IMR-90 (cell line): ENCODE results near the gene CRTAC1. TPM values are rescaled to one million over a fixed set of nuclear protein-coding genes. Genes with fewer than 3 reads are reported as not detected.

Source experiments
- ATAC-seq: fragments of 200-7000 bp; cut with Tn5 transposase; 2 replicates; pipeline ENCODE4 v1.9.1; 2020; ENCODE audit warnings: low read depth, mild to moderate bottlenecking, moderate library complexity
- BruUV-seq: library from RNA; stranded (reverse); fragments of 400-500 nt; replicated peaks from 2 replicates; lab custom pipeline; 2021; lab: Mats Ljungman, UMichigan
- CTCF ChIA-PET: fragments of 300-600 bp; formaldehyde crosslinking; extraction: SDS; loops from one replicate; lab custom pipeline; 2021; ENCODE audit warnings: antibody characterized with exemption; lab: Yijun Ruan, JAX
- POLR2A ChIA-PET: fragments of 300-600 bp; sonication (Branson Sonifier 250); formaldehyde crosslinking; loops from one replicate; lab custom pipeline; 2022; ENCODE audit warnings: antibody characterized with exemption; ENCODE audit not compliant: unreplicated experiment; lab: Charles Lee
- DNase-seq: peaks from one replicate; pipeline ENCODE4 v3.0.0; 2013
- H2AFZ ChIP-seq: replicated peaks from 2 replicates; pipeline ENCODE3; 2013; ENCODE audit warnings: low read length, mild to moderate bottlenecking; ENCODE audit not compliant: poor library complexity
- H2AK5ac ChIP-seq: 2 replicates; pipeline ENCODE4 v1.6.1; 2013; ENCODE audit warnings: low read depth, low read length, inconsistent platforms
- H2AK9ac ChIP-seq: replicated peaks from 2 replicates; pipeline ENCODE3; 2013; ENCODE audit warnings: mild to moderate bottlenecking, low read depth, low read length, moderate library complexity; ENCODE audit not compliant: poor library complexity
- H2BK120ac ChIP-seq: 2 replicates; pipeline ENCODE4 v1.6.1; 2013; ENCODE audit warnings: low read depth, low read length, inconsistent platforms
- H2BK15ac ChIP-seq: 3 replicates; pipeline ENCODE4 v1.6.1; 2013; ENCODE audit warnings: low read depth, low read length, inconsistent platforms
- H2BK20ac ChIP-seq: 2 replicates; pipeline ENCODE4 v1.6.1; 2013; ENCODE audit warnings: low read depth, mild to moderate bottlenecking, inconsistent platforms, low read length, moderate library complexity
- H2BK5ac ChIP-seq: 2 replicates; pipeline ENCODE4 v1.6.1; 2013; ENCODE audit warnings: mild to moderate bottlenecking, low read depth, low read length, inconsistent platforms; ENCODE audit not compliant: poor library complexity, severe bottlenecking
- H3K14ac ChIP-seq: replicated peaks from 2 replicates; pipeline ENCODE4 v1.6.1; 2013; ENCODE audit warnings: low read depth, low read length, inconsistent platforms
- H3K18ac ChIP-seq: 2 replicates; pipeline ENCODE4 v1.6.1; 2013; ENCODE audit warnings: low read depth, low read length, control low read depth
- H3K23ac ChIP-seq: 2 replicates; pipeline ENCODE4 v1.6.1; 2013; ENCODE audit warnings: low read depth, low read length, inconsistent platforms
- H3K27ac ChIP-seq: 2 replicates; pipeline ENCODE4 v1.5.1; 2013; ENCODE audit warnings: mild to moderate bottlenecking, control low read depth, low read length; ENCODE audit not compliant: insufficient read depth
- H3K27me3 ChIP-seq: 2 replicates; pipeline ENCODE4 v1.6.1; 2013; ENCODE audit warnings: low read length; ENCODE audit not compliant: control insufficient read depth, insufficient read depth
- H3K36me3 ChIP-seq: 2 replicates; pipeline ENCODE4 v1.6.1; 2013; ENCODE audit warnings: low read length, mixed read lengths; ENCODE audit not compliant: control insufficient read depth, insufficient read depth
- H3K4ac ChIP-seq: 2 replicates; pipeline ENCODE4 v1.6.1; 2013; ENCODE audit warnings: low read depth, low read length, inconsistent platforms
- H3K4me1 ChIP-seq: 2 replicates; pipeline ENCODE4 v1.6.1; 2013; ENCODE audit warnings: low read length, mixed read lengths; ENCODE audit not compliant: control insufficient read depth, insufficient read depth
- H3K4me2 ChIP-seq: 2 replicates; pipeline ENCODE4 v1.6.1; 2013; ENCODE audit warnings: low read depth, mild to moderate bottlenecking, control low read depth, low read length, moderate library complexity
- H3K4me3 ChIP-seq: 2 replicates; pipeline ENCODE4 v1.5.1; 2013; ENCODE audit warnings: low read depth, mild to moderate bottlenecking, control low read depth, low read length, moderate library complexity; ENCODE audit not compliant: insufficient read depth
- H3K56ac ChIP-seq: 2 replicates; pipeline ENCODE4 v1.6.1; 2013; ENCODE audit warnings: low read length, inconsistent platforms; ENCODE audit not compliant: insufficient read depth; ENCODE audit errors: extremely low read depth
- H3K79me1 ChIP-seq, 2 experiments: 2 replicates each; pipeline ENCODE4 v1.6.1; 2013; ENCODE audit warnings: low read length in 2 of 2, inconsistent platforms in 1 of 2, low read depth in 1 of 2
- H3K9ac ChIP-seq: 2 replicates; pipeline ENCODE4 v1.6.1; 2013; ENCODE audit warnings: low read depth, low read length, control low read depth
- H3K9me1 ChIP-seq: 2 replicates; pipeline ENCODE4 v1.6.1; 2013; ENCODE audit warnings: low read length, inconsistent platforms; ENCODE audit not compliant: insufficient read depth
- H3K9me3 ChIP-seq: 2 replicates; pipeline ENCODE4 v1.6.1; 2013; ENCODE audit warnings: low read length; ENCODE audit not compliant: control insufficient read depth, insufficient read depth
- H4K20me1 ChIP-seq: 2 replicates; pipeline ENCODE4 v1.6.1; 2013; ENCODE audit warnings: low read length, inconsistent platforms; ENCODE audit not compliant: insufficient read depth
- H4K5ac ChIP-seq: 2 replicates; pipeline ENCODE4 v1.6.1; 2013; ENCODE audit warnings: mild to moderate bottlenecking, low read depth, low read length, control low read depth
- H4K8ac ChIP-seq, 2 experiments: 2 replicates each; pipeline ENCODE4 v1.6.1; 2013; ENCODE audit warnings: low read depth in 2 of 2, low read length in 2 of 2, control low read depth in 1 of 2, inconsistent platforms in 1 of 2
- H4K91ac ChIP-seq: 2 replicates; pipeline ENCODE4 v1.6.1; 2013; ENCODE audit warnings: low read depth, low read length, inconsistent platforms; ENCODE audit not compliant: insufficient read depth
- POLR2A ChIP-seq: IDR thresholded peaks from 2 replicates; pipeline ENCODE4 v1.6.1; 2012; ENCODE audit warnings: mild to moderate bottlenecking, low read depth, low read length
- WGBS, 2 experiments: methylation state at CpG; one replicate each; pipeline versions ENCODE4 v1.1.5 to v1.1.7; 2013; ENCODE audit warnings: missing lambda C conversion rate in 2 of 2; ENCODE audit not compliant: insufficient read length in 1 of 2; ENCODE audit errors: extremely low coverage in 2 of 2; 5-methylcytosine and 5-hydroxymethylcytosine counted together
- dilution Hi-C: fragments of 300-500 bp; cut with HindIII; formaldehyde crosslinking; loops from one replicate; pipeline ENCODE4 v1.14.3; 2018; ENCODE audit warnings: low sequenced_read_pairs; ENCODE audit not compliant: unreplicated experiment
- in situ Hi-C: fragments of 300-500 bp; cut with MboI; formaldehyde crosslinking; loops from 3 replicates; pipeline ENCODE4 v1.14.3; 2019; ENCODE audit warnings: low sequenced_read_pairs, inconsistent platforms, mixed read lengths
- intact Hi-C: fragments of 100-400 bp; cut with micrococcal nuclease; formaldehyde crosslinking; loops from 2 replicates; pipeline ENCODE4 v1.10.0; 2022
- polyA plus RNA-seq, 3 experiments: library from polyadenylated mRNA; depleted of rRNA; stranded (reverse); fragments of >200 nt; gene quantifications; 2 replicates each; pipeline ENCODE4 v1.2.3, GENCODE V29; 2012; ENCODE audit warnings: low replicate concordance in 1 of 3
- total RNA-seq: library from RNA; depleted of rRNA; stranded (reverse); fragments of >200 nt; gene quantifications from 2 replicates; pipeline ENCODE4 v1.2.3, GENCODE V29; 2012

CRTAC1 gene
- total and polyA plus RNA-seq, 2 of the 4 experiments (the other 2 are of a cell fraction): not detected

DNA sequence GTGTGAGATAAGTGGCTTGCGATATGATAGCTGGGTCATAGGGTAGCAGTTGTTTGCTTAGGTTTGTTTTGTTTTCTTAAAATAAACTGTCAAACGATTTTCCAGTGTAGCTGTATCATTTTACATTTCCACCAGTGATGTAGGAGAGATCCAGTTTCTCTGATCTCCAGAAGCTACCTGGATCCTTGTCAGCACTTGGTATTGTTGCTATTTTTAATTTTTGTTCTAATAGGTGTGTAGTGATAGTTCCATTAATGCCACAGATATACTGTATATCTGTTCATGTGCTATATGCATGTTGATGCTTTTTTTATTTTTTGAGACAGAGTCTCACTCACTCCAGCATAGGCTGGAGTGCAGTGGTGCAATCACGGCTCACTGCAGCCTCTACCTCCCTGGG, 136.3 kb downstream of the CRTAC1 start:
- dilution Hi-C loops (no loop called here), in situ Hi-C loops (no loop called here), intact Hi-C loops (no loop called here)
- no CpG with 5 or more reads among the region's 3 CpGs for WGBS, 2 experiments
- POLR2A ChIA-PET: no interaction called here
- Histone ChIP-seq H2BK120ac (no peak overlapping the region), H3K9ac (no peak overlapping the region), H3K9me1 (no peaks in the 10 kb centered on the region), H3K79me1 (no peaks in the 10 kb centered on the region), H3K23ac (no peak overlapping the region), H3K4me3 (no peak overlapping the region), H3K14ac (no peak overlapping the region), H2BK15ac (no peak overlapping the region), H3K9me3 (no peaks in the 10 kb centered on the region), H2AK5ac (no peak overlapping the region), H4K20me1 (no peaks in the 10 kb centered on the region), H3K56ac (no peak overlapping the region), H4K5ac (no peak overlapping the region), H2BK5ac (no peak overlapping the region), H2AK9ac (no peak overlapping the region), H3K4ac (no peak overlapping the region), H2AFZ (no peak overlapping the region), H3K27ac (no peak overlapping the region), H4K91ac (no peak overlapping the region), H3K36me3 (no peaks in the 10 kb centered on the region), H3K18ac (no peak overlapping the region), H4K8ac (no peak overlapping the region), H2BK20ac (no peak overlapping the region), H3K4me2 (no peak overlapping the region), H3K27me3 (peaks cover 8% of the 10 kb centered on the region; the same call in 1 of the 2 replicates), H3K4me1 (peaks cover 1% of the 10 kb centered on the region; the same call in 1 of the 2 replicates)
- DNase-seq (no peak), ATAC-seq (no peak)
- CTCF ChIA-PET: interaction anchor here (1.7 kb wide), 1 partner anchor 8 kb away, joined by 3 read pairs; no protein-coding TSS in a partner anchor
- BruUV-seq: no TSS peak
- no peak for TF ChIP-seq POLR2A
